ENCODE measurements around the gene KTN1.

KTN1 gene

GRCh38 chr14:55650992-55651391 is 71.0 kb downstream of the KTN1 start:
- no peak for TF ChIP-seq CTCF (IDR thresholded peaks at IDR 0.05; ENCODE audit: control insufficient read depth, insufficient read depth, low read depth, low read length, missing control alignments)
- H3K4me3 ChIP-seq (ENCODE audit: control insufficient read depth, low read depth, low read length) = no peak overlapping the region
- DNase-seq (ENCODE audit: low read depth) = no peak

- no peak for TF ChIP-seq CTCF (IDR thresholded peaks at IDR 0.05; ENCODE audit: control insufficient read depth, insufficient read depth, low read depth, low read length, missing control alignments)
- H3K4me3 ChIP-seq (ENCODE audit: control insufficient read depth, low read depth, low read length) = no peak overlapping the region
- DNase-seq (ENCODE audit: low read depth) = no peak
Observed at GRCh38 chr14:55654243-55654642, 74.2 kb downstream of the KTN1 start.

- DNase-seq (ENCODE audit: low read depth) = no peak
- H3K4me3 ChIP-seq (ENCODE audit: control insufficient read depth, low read depth, low read length) = no peak overlapping the region
- no peak for TF ChIP-seq CTCF (IDR thresholded peaks at IDR 0.05; ENCODE audit: control insufficient read depth, insufficient read depth, low read depth, low read length, missing control alignments)
Observed at GRCh38 chr14:55661029-55661428, 81.0 kb downstream of the KTN1 start.

- no peak overlapping the region for H3K4me3 ChIP-seq (ENCODE audit: control insufficient read depth, low read depth, low read length)
- no peak for TF ChIP-seq CTCF (IDR thresholded peaks at IDR 0.05; ENCODE audit: control insufficient read depth, insufficient read depth, low read depth, low read length, missing control alignments)
- no peak for DNase-seq (ENCODE audit: low read depth)
Observed at GRCh38 chr14:55662752-55663151, 82.7 kb downstream of the KTN1 start.

- H3K4me3 ChIP-seq (ENCODE audit: control insufficient read depth, low read depth, low read length) = no peak overlapping the region
- DNase-seq (ENCODE audit: low read depth) = no peak
- no peak for TF ChIP-seq CTCF (IDR thresholded peaks at IDR 0.05; ENCODE audit: control insufficient read depth, insufficient read depth, low read depth, low read length, missing control alignments)
Observed at GRCh38 chr14:55665067-55665675, 85.2 kb downstream of the KTN1 start.

- TF ChIP-seq CTCF (IDR thresholded peaks at IDR 0.05; ENCODE audit: control insufficient read depth, insufficient read depth, low read depth, low read length, missing control alignments) = no peak
Observed at GRCh38 chr14:55667801-55668200, 87.8 kb downstream of the KTN1 start.

GRCh38 chr14:55671641-55672040 is 91.6 kb downstream of the KTN1 start:
- no peak for DNase-seq (ENCODE audit: low read depth)
- no peak for TF ChIP-seq CTCF (IDR thresholded peaks at IDR 0.05; ENCODE audit: control insufficient read depth, insufficient read depth, low read depth, low read length, missing control alignments)
- no peak overlapping the region for H3K4me3 ChIP-seq (ENCODE audit: control insufficient read depth, low read depth, low read length)

More at GRCh38 chr14:55667801-55668200, 87.8 kb downstream of the KTN1 start:
- no peak for DNase-seq (ENCODE audit: low read depth)
- H3K4me3 ChIP-seq (ENCODE audit: control insufficient read depth, low read depth, low read length) = no peak overlapping the region
